D341Med (cell line): Measurements from ENCODE around the gene DAPK1.

ENCODE experiments used
- DNase-seq: peaks from one replicate; pipeline ENCODE4 v3.0.0; 2012; ENCODE audit warnings: low spot score

Gene DAPK1

GRCh38 chr9:87668722-87669121, 171.1 kb downstream of the DAPK1 start:
- no peak for DNase-seq

- DNase-seq, result peak; percentile 5
Measured at GRCh38 chr9:87670572-87671264, 173.1 kb downstream of the DAPK1 start.

- DNase-seq, result no peak
Measured at GRCh38 chr9:87671478-87671877, 173.8 kb downstream of the DAPK1 start.

GRCh38 chr9:87671925-87672324, 174.3 kb downstream of the DAPK1 start:
- no peak for DNase-seq

GRCh38 chr9:87672586-87672985, 174.9 kb downstream of the DAPK1 start:
- no peak for DNase-seq

- DNase-seq, result peak; percentile 4
Measured at GRCh38 chr9:87673446-87674120, 175.9 kb downstream of the DAPK1 start.

GRCh38 chr9:87674565-87675299, 177.1 kb downstream of the DAPK1 start:
- DNase-seq, result peak; percentile 1

- DNase-seq, result peak; percentile 3
Measured at GRCh38 chr9:87675906-87676515, 178.3 kb downstream of the DAPK1 start.

- peak; percentile 6 for DNase-seq
Measured at GRCh38 chr9:87676976-87677775, 179.5 kb downstream of the DAPK1 start.

- peak; percentile 9 for DNase-seq
Measured at GRCh38 chr9:87677776-87678587, 180.3 kb downstream of the DAPK1 start.

GRCh38 chr9:87678650-87679355, 181.1 kb downstream of the DAPK1 start:
- peak; percentile 52 for DNase-seq

- peak; percentile 3 for DNase-seq
Measured at GRCh38 chr9:87681271-87682061, 183.8 kb downstream of the DAPK1 start.

- peak; percentile 3 for DNase-seq
Measured at GRCh38 chr9:87682085-87682484, 184.4 kb downstream of the DAPK1 start.

GRCh38 chr9:87682618-87683017, 185.0 kb downstream of the DAPK1 start:
- peak; percentile 1 for DNase-seq

GRCh38 chr9:87683751-87684626, 186.3 kb downstream of the DAPK1 start:
- DNase-seq, result peak; percentile 8

GRCh38 chr9:87684627-87685219, 187.1 kb downstream of the DAPK1 start:
- DNase-seq, result no peak

GRCh38 chr9:87685441-87685840, 187.8 kb downstream of the DAPK1 start:
- peak; percentile 3 for DNase-seq
